Globus pallidus (tissue), 1 donor: Measurements from ENCODE around the gene UBR7.
"Not testable (repeated sequence)": the region's sequence is repeated elsewhere in the genome, so short reads cannot be mapped to it uniquely, and the experiment has no call there.

Experiments
- DNase-seq: peaks from one replicate; pipeline ENCODE4 v3.0.0-alpha.2; 2015; ENCODE audit warnings: low spot score

The UBR7 gene

DNA sequence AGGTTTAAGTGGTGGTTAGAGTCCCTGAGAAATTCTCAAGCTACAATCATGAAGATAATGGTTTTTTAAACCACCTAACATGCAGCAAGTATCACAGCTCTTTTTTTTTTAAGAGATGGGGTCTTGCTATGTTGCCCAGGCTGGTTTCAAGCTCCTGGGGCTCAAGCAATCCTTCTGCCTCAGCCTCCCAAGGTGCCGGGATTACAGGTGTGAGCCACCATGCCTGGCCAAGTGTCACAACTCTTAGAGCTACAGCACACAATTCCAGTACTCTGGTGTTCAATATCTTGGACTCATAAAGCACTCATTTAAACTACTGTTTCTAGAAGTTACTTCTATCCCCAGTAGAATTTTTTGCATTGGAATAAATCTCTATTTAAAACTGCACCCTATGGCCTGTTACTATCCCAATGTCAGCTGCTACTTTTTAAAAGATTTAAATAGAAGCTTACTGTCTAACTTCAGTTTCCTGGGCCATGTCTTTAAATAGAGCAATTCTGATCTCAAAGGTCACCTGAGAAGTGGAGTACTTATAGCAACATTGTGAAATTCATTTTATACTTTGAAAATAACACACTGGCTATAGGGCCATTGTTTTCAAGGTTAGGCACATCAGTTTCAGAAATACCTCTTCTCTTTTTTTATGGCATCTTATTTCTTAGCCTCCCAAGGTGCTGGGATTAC is 11.6 kb upstream of the UBR7 start:
- no peak for DNase-seq

DNA sequence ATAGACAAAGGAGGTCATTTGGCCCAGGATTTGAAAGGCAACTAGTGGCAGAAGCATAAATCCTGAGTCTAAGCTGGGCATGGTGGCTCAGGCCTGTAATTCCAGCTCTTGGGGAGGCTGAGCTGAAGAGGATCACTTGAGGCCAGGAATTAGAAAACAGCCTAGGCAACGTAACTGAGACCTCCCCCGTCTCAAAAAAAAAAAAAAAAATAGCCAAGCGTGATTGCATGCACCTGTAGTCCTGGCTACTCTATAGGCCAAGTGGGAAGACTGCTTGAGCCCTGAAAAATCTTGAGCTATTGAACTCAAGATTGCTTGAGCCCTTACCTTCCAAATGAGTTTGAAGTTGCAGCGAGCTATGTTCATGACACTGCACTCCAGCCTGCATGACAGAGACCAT is 8.0 kb upstream of the UBR7 start:
- no peak for DNase-seq

DNA sequence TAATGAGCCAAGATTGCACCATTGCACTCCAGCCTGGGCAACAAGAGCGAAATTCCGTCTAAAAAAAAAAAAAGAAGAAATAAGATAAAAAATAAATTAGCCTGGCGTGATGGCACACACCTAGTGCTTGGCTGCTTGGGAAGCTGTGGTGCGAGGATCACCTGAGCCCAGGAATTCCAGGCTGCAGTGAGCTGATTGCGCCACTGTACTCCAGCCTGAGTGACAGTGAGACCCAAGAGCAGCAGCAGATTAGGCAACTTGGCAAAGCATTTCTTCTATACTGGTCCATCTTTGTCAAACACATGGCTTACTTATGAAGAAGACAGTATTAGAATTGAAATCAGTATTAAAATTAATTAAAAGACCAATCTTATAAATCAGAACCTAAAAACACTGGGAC is 6.5 kb upstream of the UBR7 start:
- DNase-seq, result no peak

DNA sequence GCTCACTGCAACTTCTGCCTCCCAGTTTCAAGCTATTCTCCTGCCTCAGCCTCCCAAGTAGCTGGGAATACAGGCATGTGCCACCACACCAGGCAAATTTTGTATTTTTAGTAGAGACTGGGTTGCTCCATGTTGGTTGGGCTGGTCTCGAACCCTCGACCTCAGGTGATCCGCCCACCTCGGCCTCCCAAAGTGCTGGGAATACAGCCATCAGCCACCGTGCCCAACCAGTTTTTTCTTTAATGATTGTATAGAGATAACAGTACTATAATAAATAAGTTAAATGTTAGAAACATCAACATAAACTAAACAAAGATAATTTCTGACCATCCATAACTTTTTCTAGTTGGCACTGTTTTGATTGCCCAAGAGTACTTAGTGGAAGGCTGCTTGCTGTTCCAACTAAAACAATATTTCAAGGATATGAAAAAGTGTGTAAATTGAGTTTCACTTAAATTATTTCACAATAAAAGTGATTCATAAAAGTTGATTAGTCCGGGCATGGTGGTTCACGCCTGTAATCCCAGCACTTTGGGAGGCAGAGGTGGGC is 5.8 kb upstream of the UBR7 start:
- no peak for DNase-seq

DNA sequence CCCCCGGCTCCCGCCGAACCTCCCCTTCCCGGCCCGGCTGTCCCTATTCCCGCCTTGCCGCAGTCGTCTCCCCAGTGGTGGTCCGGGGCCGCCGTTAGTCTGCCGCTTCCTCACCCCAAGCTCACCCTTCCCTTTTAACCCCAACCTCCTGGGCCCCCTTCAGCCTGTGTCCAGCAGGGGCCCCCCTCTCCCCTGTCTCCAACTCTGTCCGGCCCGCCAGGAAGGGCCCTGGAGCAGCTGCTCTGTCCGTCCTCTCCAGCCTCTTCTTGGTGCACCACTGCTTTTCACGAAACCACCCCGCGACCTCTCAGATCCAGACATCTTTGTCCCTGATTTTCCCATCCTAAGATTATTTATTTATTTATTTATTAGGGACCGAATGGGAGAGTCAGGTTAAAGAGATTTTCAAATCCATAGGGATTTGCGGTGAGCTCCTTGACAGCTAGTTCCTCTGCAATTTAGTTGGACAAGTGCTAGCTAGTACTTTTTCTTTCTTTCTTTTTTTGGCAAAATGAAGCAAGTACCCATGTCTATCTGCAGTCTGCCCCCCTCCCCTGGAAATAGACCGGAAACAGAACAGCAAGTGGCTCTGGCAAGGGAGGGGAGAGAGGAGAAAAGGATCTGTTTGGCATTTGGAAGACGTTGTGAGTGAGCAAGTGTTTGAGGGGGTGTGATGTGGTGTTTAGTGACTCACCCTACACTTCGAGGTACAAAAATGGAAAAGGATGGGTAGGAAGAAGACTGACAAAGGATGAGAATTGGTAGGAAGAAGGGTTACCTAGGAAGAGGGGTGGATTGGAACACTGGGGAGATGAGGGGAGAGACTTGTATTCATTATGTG is 632 bp downstream of the UBR7 start:
- DNase-seq, result peak; percentile 64

DNA sequence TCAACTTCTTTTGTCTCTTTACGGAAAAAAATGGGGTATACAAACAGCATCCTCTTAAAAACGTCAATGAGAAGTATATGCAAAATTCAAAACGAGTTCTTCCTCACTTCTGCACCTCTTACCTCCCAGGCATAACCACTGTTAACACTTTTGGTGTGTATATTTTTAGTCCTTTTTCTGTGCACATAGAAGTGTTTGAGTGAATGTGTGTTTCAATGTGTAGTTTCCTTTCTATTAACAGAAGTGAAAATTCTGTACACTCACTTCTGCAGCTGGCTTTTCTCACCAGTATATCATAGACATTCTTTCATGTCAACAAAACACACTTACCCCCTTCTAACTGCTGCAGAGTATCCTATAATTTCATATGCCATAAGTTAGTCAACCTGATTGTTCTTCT is 5.4 kb downstream of the UBR7 start:
- no peak for DNase-seq

DNA sequence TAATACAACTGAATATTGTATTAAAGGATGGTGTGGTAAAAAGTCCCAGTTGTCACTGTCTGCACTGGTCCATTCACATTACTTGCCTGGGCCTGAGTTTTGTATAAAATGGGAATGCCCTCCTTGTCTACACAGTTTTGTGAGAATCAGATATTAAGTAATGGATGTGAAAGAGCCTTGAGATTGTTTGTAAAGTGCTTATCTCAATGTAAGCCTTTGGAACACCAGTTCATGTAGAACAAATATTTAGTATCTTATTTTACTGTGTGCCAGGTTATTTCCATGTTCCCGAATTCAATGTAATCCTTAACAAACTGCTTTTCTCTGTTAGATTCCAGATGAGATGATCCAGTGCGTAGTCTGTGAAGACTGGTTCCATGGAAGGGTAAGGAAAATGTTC is 7.5 kb downstream of the UBR7 start:
- no peak for DNase-seq

DNA sequence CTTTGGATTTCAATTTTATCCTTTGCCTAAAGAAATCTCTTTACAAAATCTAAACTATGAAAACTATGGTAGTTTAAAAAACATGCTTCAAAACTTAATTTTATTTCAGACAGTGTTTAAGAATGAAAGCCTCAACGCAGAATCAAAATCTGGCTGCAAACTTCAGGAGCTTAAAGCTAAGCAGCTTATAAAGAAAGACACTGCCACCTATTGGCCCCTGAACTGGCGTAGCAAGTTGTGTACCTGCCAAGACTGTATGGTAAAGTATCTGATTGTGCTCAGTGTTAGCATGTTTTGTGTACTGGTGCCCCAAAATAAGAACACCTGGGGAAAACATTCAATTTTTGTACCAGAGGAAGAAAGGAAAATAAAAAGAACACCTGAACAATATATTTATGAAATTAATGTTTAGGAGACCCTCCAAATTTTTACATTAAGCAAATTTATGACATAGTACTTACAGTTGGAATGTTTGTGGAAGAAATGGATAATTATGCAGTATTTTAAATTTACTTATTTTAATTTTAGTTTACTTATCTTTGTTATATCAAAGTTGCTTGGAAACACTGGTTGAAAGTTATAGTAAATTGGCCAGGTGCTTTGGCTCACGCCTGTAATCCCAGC is 12.2 kb downstream of the UBR7 start:
- peak; percentile 35 for DNase-seq

DNA sequence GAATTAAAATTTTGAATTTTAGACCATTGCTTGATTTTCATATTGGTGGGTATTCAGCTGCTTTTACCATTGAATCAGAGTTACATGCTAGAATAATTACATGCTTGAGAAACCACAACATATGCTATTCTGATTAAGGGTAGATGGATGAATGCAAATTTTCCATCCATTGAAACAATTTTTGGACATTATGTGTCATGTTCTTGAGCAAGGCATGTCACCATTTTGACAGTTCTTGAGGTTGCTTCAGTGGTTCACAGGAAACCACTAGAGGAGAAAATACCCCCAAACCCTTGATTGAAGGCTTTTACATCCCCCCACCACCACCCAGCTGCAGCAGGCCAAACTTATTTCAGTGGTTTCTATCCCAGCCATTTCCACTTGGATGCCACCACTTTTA is 13.5 kb downstream of the UBR7 start:
- DNase-seq, result no peak

DNA sequence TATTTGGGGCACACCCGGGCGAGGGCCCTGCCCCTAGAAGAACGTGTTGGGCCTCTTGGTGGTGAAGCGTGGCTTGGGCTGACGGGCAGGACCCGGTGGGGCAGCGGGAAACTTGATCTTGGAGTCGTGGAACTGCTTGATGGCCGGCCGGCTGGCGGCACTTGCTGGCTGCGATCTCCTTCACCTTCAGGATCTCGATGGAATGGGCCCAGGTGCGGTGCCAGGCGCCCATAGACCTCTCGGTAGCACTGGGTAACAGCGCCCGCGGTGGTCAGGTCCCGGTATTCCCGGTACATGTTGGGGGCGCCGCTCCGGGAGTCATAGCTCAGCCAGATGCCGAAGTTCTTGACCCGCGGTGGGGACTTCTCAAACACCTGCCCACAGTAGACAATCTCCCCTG is 16.5 kb downstream of the UBR7 start:
- DNase-seq, result no peak

DNA sequence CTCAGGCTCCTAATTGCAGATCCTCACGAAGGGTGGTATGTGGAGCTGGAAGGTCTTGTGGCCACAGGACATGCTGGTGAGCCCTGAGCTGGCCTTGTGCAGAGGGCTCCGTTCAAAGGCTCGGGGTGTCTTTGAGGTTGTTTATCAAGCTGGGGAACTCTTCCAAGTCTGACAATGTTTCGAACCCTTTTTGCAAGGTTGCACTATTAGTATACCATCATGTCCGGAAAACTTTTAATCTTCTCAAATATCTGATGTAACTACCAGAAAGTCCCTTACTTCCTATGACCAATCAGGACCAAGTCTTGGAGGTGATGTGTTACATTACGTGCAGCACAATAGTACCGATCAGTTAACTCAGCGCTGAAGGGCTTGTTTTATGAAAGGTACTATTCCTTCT is 21.5 kb downstream of the UBR7 start:
- DNase-seq, result no peak

DNA sequence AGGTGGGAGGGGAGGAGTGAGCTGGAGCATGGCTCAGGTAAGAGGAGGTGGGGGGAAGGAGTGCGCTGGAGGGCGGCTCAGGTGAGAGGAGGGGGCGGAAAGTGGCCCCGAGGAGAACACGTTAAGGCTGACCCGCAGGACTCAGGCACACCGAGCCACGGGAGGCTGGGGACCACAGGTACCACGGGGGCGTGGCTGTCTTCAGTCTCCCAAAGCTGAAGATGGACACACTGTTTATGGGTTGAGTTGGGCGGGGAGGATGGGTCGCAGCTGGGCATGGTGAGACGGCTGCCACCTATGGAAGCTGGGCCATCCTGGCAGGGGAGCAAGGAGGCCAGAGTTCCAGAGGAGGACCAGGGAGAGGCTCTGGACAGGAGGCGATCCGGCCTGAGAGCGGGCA is 23.5 kb downstream of the UBR7 start:
- no peak for DNase-seq

DNA sequence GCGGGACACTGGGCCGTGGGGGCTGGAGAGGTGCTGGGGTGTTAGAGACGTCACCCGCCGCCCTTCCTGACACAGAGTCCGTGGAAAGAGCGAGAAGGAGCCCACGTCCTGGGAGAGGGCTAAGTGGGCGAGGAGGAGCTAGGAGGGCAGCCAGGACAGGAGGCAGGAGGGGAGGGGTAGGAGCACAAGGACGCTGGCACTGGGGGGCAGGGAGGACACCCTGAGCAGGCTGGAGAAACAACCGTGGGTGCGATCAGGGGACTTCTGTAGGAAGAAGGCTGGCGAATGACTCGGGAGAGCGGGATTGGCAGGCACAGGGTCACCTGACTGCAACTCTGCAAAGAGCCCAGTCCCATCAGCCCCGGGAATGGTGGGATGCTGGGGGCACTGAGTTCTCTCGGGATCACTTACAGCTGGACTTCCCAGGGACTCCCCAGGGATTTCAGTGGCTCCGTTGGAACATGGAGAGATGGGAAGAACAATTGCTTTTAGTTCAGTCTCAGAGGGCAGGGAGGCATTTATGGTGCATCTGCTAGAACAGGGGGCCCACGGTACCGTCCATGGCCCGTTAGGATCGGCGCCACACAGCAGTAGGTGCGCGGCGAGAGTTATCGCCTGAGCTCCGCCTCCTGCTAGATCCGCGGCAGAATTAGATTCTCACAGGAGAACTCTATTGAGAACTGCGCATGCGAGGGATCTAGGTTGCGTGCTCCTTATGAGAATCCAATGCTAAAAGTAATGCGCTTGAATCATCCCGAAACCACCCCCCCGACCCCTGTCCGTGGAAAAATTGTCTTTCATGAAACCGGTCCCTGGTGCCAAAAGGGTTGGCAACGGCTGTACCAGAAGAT is 24.3 kb downstream of the UBR7 start:
- DNase-seq, result peak; percentile 35

DNA sequence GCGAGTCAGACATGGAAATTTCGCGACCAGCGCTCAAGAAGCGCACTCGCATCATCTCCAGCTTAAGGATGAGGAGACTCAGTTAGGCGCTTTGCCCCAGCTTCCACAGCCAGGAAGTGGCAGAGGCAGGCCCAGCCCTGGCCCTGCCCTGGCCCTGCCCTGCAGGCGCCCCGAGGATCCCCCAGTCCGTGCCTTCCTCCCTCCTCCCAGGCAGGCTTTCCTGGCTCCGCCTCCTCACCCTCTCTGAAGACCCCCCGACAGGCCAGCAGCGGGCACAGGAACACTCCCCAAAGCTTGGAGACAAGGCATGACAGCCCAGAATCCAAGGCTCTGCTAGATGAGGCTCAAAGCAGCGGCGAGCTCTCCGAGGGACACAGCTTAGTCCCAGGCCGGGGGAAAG is 25.1 kb downstream of the UBR7 start:
- DNase-seq, result no peak

DNA sequence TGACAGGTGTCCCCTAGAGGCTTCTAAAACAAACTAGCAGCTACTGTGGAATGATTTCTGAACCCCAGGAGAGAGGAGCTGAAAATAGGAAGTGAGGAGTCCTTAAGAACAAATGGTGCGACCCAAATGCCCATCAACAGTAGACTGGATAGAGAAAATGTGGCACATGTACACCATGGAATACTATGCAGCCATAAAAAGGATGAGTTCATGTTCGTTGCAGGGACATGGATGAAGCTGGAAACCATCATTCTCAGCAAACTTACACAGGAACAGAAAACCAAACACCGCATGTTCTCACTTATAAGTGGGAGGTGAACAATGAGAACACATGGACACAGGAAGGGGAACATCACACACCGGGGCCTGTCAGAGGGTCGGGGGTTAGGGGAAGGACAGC is 26.0 kb downstream of the UBR7 start:
- DNase-seq, result not testable (repeated sequence)

DNA sequence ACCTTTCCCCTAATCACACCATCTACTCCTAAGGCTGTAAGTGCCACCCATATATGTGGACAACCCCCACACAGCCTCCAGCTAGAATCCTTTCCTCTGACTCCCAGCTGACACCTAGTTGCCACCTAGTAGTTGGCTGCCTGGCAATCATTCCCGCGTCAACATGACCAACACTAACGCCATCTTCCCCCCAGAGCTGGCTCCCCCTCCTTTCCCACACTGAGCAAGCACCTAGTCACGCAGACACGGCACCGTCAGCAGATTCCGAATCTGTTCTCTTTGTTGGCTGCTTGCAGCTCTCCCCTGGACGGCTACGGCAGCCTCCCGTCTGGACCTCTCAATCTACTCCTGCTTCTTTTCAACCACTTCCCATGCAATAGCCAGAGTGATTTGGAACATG is 27.7 kb downstream of the UBR7 start:
- no peak for DNase-seq

DNA sequence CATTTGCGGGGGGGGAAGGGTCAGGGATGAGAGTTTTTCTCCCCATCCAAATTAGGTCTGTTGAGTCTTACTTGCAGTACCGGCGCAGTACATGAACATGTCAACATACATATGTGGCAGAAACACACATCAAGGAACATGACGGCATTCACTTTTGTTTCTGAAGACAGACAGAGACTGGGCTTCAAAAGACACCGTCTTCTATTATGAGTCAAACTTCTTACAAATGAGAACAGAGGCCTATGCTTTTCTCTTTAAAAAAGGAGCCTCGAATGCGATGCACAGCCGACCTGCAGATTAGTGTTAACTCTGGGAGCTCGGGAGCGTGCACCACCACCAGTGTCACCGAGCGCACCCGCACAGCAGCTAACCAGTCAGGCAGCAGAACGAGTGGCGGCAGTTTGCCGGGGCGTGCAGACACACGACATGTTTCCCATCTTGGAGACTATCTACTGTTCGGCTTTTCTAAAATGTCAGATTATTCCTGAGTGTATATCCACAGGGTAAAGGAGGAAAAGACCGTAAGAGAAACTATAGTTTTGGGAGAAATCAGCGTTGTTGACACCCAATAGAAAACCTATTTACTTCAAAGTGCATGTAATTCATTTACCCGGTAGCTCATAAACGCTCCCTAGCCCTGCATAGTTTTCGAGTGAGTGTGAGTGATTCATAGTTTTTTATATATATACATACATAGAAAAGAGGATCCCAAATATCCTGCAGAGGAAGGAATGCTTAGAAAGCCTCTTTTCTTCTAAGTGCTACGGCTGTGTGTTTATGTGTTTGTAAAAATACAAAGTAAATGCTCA is 33.0 kb downstream of the UBR7 start:
- no peak for DNase-seq

DNA sequence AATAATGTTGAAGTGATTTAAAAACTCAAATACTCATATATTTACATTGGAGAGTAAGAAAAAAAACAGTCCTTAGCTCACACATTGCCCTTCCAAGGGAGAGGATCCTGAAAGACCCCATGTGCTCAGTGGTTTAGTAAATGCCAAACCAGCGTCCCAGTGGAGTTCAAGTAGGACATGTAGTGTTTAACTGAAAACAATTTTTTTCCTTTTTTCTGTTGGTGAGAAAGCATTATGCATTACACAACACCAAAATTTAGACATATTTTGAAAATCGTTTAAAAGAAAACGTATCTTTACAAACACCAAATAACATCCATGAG is 33.6 kb downstream of the UBR7 start:
- no peak for DNase-seq

DNA sequence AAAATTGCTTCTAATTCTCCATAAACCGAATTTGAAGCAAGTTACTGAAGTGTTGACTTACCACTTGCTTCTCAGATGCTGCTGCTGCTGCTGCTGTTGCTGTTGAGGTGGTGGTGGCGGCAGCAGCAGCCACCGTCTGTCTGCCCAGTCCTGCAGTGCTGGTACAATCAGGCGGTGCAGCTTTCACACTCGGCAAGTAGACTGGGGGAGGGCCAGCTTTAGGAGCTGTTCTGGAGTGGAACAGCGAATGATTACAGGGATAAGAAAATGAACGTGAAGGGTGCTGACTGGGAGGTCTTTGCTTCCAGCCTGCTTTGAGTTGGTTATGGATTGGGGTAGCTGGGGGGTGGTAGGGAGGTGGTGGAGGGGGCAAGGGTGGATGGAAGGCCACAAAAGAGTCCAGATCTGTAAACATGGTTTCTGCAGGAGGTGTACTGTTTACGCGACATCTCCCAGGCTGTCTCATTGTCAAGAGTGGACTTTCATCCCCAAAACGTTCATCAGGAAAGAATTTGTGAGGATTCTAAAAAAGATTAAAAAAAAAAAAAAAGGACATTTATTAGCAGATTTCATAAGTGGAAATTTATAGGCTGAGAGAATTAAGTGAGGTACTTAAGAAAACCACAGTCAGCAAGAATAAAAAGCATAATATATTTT is 38.8 kb downstream of the UBR7 start:
- DNase-seq, result no peak

DNA sequence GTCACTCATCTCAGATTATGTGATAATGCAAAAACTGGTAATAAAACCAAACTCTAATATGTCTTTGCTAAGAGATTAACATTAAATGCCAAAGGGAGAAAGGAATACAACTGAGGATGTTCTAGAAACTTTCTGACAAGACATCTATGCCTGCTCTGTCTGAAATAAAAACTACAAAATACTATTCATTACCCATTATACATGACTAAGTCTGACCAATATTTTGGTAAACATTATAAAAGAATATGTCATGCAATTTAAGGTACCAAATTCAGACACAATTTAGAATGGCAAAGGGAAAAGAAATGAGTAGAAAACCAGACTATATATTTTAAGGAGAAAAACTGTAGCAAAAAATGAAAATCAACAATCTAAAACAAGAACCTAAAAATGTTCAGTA is 39.5 kb downstream of the UBR7 start:
- DNase-seq, result no peak
